OCI-M2 (cell line): ENCODE results near the gene CLEC19A.
"Not testable (repeated sequence)": the region's sequence is repeated elsewhere in the genome, so short reads cannot be mapped to it uniquely, and the experiment has no call there.

Source experiments
- DNase-seq: peaks from one replicate; lab custom pipeline; 2025; ENCODE audit not compliant: unreplicated experiment; lab: John Stamatoyannopoulos, UW

The CLEC19A gene

GRCh38 chr16:19321186-19321585 lies 35.7 kb downstream of the CLEC19A start:
- DNase-seq, result not testable (repeated sequence)

- DNase-seq, result no peak
Measured at GRCh38 chr16:19323596-19323995, 38.1 kb downstream of the CLEC19A start.

- no peak for DNase-seq
Measured at GRCh38 chr16:19328364-19328763, 42.8 kb downstream of the CLEC19A start.

- DNase-seq, result no peak
Measured at GRCh38 chr16:19329932-19330331, 44.4 kb downstream of the CLEC19A start.

GRCh38 chr16:19330841-19331397 lies 45.4 kb downstream of the CLEC19A start:
- DNase-seq, result no peak

- DNase-seq, result no peak
Measured at GRCh38 chr16:19331794-19332193, 46.3 kb downstream of the CLEC19A start.

GRCh38 chr16:19338335-19338734 lies 52.8 kb downstream of the CLEC19A start:
- no peak for DNase-seq

- no peak for DNase-seq
Measured at GRCh38 chr16:19344224-19344801, 58.8 kb downstream of the CLEC19A start.

GRCh38 chr16:19344980-19345379 lies 59.4 kb downstream of the CLEC19A start:
- DNase-seq, result no peak

- DNase-seq, result no peak
Measured at GRCh38 chr16:19346335-19346922, 60.9 kb downstream of the CLEC19A start.

GRCh38 chr16:19348125-19348524 lies 62.6 kb downstream of the CLEC19A start:
- DNase-seq, result no peak

- no peak for DNase-seq
Measured at GRCh38 chr16:19348578-19349315, 63.2 kb downstream of the CLEC19A start.

- DNase-seq, result no peak
Measured at GRCh38 chr16:19354371-19354770, 68.8 kb downstream of the CLEC19A start.

GRCh38 chr16:19356024-19356952 lies 70.8 kb downstream of the CLEC19A start:
- DNase-seq, result no peak

GRCh38 chr16:19359556-19359955 lies 74.0 kb downstream of the CLEC19A start:
- no peak for DNase-seq
